B cell (primary cell): ENCODE data around the gene NELL2. TPM values are rescaled to one million over a fixed set of nuclear protein-coding genes. Genes with fewer than 3 reads are reported as not detected.

ENCODE experiments used
- ATAC-seq: fragments of 200-7000 bp; cut with Tn5 transposase; one replicate; pipeline ENCODE4 v1.10.0; 2021; ENCODE audit warnings: low read depth, mild to moderate bottlenecking, moderate number of reproducible peaks, moderate library complexity
- CTCF ChIA-PET: fragments of 350-600 bp; sonication (Branson Sonifier 250); formaldehyde crosslinking; loops from one replicate; lab custom pipeline; 2021; ENCODE audit warnings: antibody characterized with exemption, inconsistent platforms; lab: Charles Lee
- POLR2A ChIA-PET: fragments of 350-600 bp; sonication (Branson Sonifier 250); formaldehyde crosslinking; loops from one replicate; lab custom pipeline; 2021; ENCODE audit warnings: antibody characterized with exemption; lab: Charles Lee
- DNase-seq: peaks from one replicate; pipeline ENCODE4 v3.0.0; 2013
- H2AFZ ChIP-seq: 2 replicates; pipeline ENCODE4 v1.6.1; 2012; ENCODE audit warnings: mild to moderate bottlenecking, low read depth, low read length; ENCODE audit not compliant: insufficient read depth, poor library complexity, severe bottlenecking
- H3K27ac ChIP-seq, 2 donors: 1 replicate in 1 of 2; 2 replicates in 1 of 2; pipeline ENCODE4 v1.5.1; 2012 to 2013; ENCODE audit warnings: low read length in 2 of 2, mild to moderate bottlenecking in 2 of 2, moderate library complexity in 1 of 2
- H3K27me3 ChIP-seq, 4 experiments: fragments of 200-600 bp in 1 of 4; sonication (generic) in 1 of 4; replicated peaks in 1 of 4; 1 replicate in 2 of 4; 2 replicates in 2 of 4; pipeline versions ENCODE4 v1.6.1 to v1.7.0; 2013 to 2016; ENCODE audit warnings: low read length in 3 of 4, mild to moderate bottlenecking in 2 of 4, mixed read lengths in 1 of 4, moderate library complexity in 1 of 4; ENCODE audit not compliant: insufficient read depth in 4 of 4, control insufficient read depth in 3 of 4; ENCODE audit errors: control extremely low read depth in 1 of 4
- H3K36me3 ChIP-seq, 2 experiments: replicated peaks in 1 of 2; 1 replicate in 1 of 2; 2 replicates in 1 of 2; pipeline versions ENCODE4 v1.6.1 to v1.7.1; 2013; ENCODE audit warnings: low read length in 1 of 2; ENCODE audit not compliant: insufficient read depth in 2 of 2, control insufficient read depth in 1 of 2; ENCODE audit errors: control extremely low read depth in 1 of 2, extremely low read depth in 1 of 2
- H3K4me1 ChIP-seq, 2 donors: fragments of 200-600 bp in 1 of 2; sonication (generic) in 1 of 2; 1 replicate in 1 of 2; 2 replicates in 1 of 2; pipeline versions ENCODE4 v1.5.1 to v1.6.1; 2013 to 2017; ENCODE audit warnings: low read length in 2 of 2; ENCODE audit not compliant: control insufficient read depth in 2 of 2, insufficient read depth in 2 of 2
- H3K4me2 ChIP-seq: replicated peaks from 2 replicates; pipeline ENCODE3; 2012; ENCODE audit warnings: mild to moderate bottlenecking, low read depth, low read length; ENCODE audit not compliant: poor library complexity, severe bottlenecking
- H3K4me3 ChIP-seq, 5 experiments: fragments of 200-600 bp in 1 of 5; sonication (generic) in 1 of 5; 1 replicate in 3 of 5; 2 replicates in 2 of 5; pipeline versions ENCODE4 v1.5.1 to v1.7.0; 2011 to 2016; ENCODE audit warnings: low read length in 4 of 5, mild to moderate bottlenecking in 4 of 5, low read depth in 2 of 5, control low read depth in 1 of 5, moderate library complexity in 1 of 5; ENCODE audit not compliant: insufficient read depth in 1 of 5; ENCODE audit errors: control extremely low read depth in 1 of 5, extremely low read depth in 1 of 5
- H3K79me2 ChIP-seq: fragments of 200-600 bp; sonication (generic); one replicate; pipeline ENCODE4 v1.6.0; 2016; ENCODE audit warnings: low read length; ENCODE audit not compliant: control insufficient read depth, insufficient read depth
- H3K9ac ChIP-seq: fragments of 200-600 bp; sonication (generic); 2 replicates; pipeline ENCODE4 v1.6.1; 2017; ENCODE audit warnings: mild to moderate bottlenecking, low read length, moderate library complexity
- H3K9me3 ChIP-seq, 3 donors: one replicate each; pipeline versions ENCODE4 v1.6.1 to v1.7.1; 2013; ENCODE audit warnings: low read length in 2 of 3; ENCODE audit not compliant: control insufficient read depth in 2 of 3, insufficient read depth in 1 of 3; ENCODE audit errors: control extremely low read depth in 1 of 3
- H4K20me1 ChIP-seq: 2 replicates; pipeline ENCODE4 v1.6.0; 2012; ENCODE audit warnings: mild to moderate bottlenecking, low read length; ENCODE audit not compliant: insufficient read depth, control insufficient read depth, poor library complexity, severe bottlenecking
- H3K27ac Mint-ChIP-seq: one replicate; pipeline ENCODE4 v1.8.0; 2021; ENCODE audit warnings: mixed read lengths
- H3K27me3 Mint-ChIP-seq: one replicate; pipeline ENCODE4 v1.8.0; 2021; ENCODE audit warnings: mixed read lengths
- H3K4me1 Mint-ChIP-seq: one replicate; pipeline ENCODE4 v1.8.0; 2021; ENCODE audit warnings: mixed read lengths
- H3K4me3 Mint-ChIP-seq: one replicate; pipeline ENCODE4 v1.8.0; 2021; ENCODE audit warnings: mixed read lengths
- H3K9me3 Mint-ChIP-seq: one replicate; pipeline ENCODE4 v1.8.0; 2022; ENCODE audit warnings: mixed read lengths; ENCODE audit not compliant: insufficient read depth
- CTCF ChIP-seq: fragments of 200-600 bp; IDR thresholded peaks from one replicate; pipeline ENCODE4 v1.8.0; 2022; ENCODE audit warnings: antibody characterized with exemption, mild to moderate bottlenecking
- EZH2 ChIP-seq: IDR thresholded peaks from 2 replicates; pipeline ENCODE4 v1.6.1; 2012; ENCODE audit warnings: borderline replicate concordance, low read depth, mild to moderate bottlenecking, moderate library complexity, low read length; ENCODE audit not compliant: insufficient read depth, poor library complexity, severe bottlenecking
- WGBS: methylation state at CpG from one replicate; pipeline ENCODE4 v1.1.5; 2013; ENCODE audit warnings: missing lambda C conversion rate; ENCODE audit not compliant: insufficient coverage; 5-methylcytosine and 5-hydroxymethylcytosine counted together
- intact Hi-C: fragments of 100-400 bp; cut with micrococcal nuclease; formaldehyde crosslinking; loops from one replicate; pipeline ENCODE4 v1.10.0; 2022
- polyA plus RNA-seq: library from polyadenylated mRNA; depleted of rRNA; stranded (reverse); fragments of >200 nt; gene quantifications from 2 replicates; pipeline ENCODE4 v1.2.3, GENCODE V29; 2012
- total RNA-seq, 2 donors: library from RNA; stranded (reverse); fragments of 120-200 nt in 1 of 2; gene quantifications; 1 replicate in 1 of 2; 2 replicates in 1 of 2; pipeline versions ENCODE4 v1.2.3 to v1.2.4, GENCODE V29; 2013 to 2022

NELL2 gene
- total and polyA plus RNA-seq, 2 donors (not counting 1 experiment from before 2014, with no cell fraction given), result 0.22 TPM; not detected in 1

GRCh38 chr12:44847888-44848702 lies 28.0 kb downstream of the NELL2 start:
- CTCF ChIA-PET, result no interaction called here
- H3K9me3 ChIP-seq, result peaks cover 0 to 1% (median 0%) of the 10 kb centered on the region in 3 donors
- POLR2A ChIA-PET, result no interaction called here
- H3K27ac Mint-ChIP-seq, result peak overlapping the region; percentile 92
- peak; percentile 43 for DNase-seq
- H3K4me2 ChIP-seq, result peak overlapping the region; percentile 29
- H3K4me1 ChIP-seq, result peaks cover 10 to 19% of the 10 kb centered on the region in 2 donors
- no peaks in the 10 kb centered on the region for H3K79me2 ChIP-seq
- no peaks in the 10 kb centered on the region for H4K20me1 ChIP-seq
- peak overlapping the region; percentile 30 to 46 for H3K27ac ChIP-seq
- no peaks in the 10 kb centered on the region for H3K36me3 ChIP-seq
- no peaks in the 10 kb centered on the region for H3K9me3 Mint-ChIP-seq
- WGBS, result 27% methylated on average over 3 of the region's 6 CpGs
- peak overlapping the region in 1 of 5 experiments; percentile 11 for H3K4me3 ChIP-seq
- peaks cover 5% of the 10 kb centered on the region for H3K27me3 Mint-ChIP-seq
- no peak for TF ChIP-seq EZH2
- TF ChIP-seq CTCF, result no peak
- intact Hi-C loops, result no loop called here
- H3K4me3 Mint-ChIP-seq, result peak overlapping the region; percentile 70
- H3K27me3 ChIP-seq, result no peaks in the 10 kb centered on the region
- no peak overlapping the region for H3K9ac ChIP-seq
- peak; percentile 64 for ATAC-seq
- H3K4me1 Mint-ChIP-seq, result peaks cover 18% of the 10 kb centered on the region
- H2AFZ ChIP-seq, result no peak overlapping the region

DNA sequence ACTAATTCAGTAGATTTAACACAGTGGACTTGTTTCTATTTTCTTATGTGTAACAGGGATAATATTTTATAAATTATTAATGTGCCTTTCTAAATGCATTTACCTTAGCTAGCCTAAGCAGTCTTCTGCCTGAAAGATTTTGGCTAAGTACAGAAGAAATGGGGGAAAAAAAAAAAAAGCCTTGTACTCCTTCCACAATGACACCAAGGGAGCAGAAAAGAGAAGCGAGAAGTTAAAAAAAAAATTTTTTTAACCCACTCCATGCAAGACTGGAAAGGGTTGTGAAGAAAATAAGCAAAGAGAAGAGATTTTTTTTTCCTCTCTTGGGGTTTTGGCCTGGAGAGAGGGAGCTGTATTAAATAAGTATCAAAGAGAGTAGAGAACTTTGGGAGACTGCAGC lies 28.7 kb downstream of the NELL2 start:
- H3K27me3 ChIP-seq, result no peaks in the 10 kb centered on the region
- no peaks in the 10 kb centered on the region for H4K20me1 ChIP-seq
- Mint-ChIP-seq H3K27me3 (peaks cover 4% of the 10 kb centered on the region), H3K27ac (peak overlapping the region; percentile 92), H3K4me1 (peaks cover 18% of the 10 kb centered on the region), H3K4me3 (peak overlapping the region; percentile 70), H3K9me3 (no peaks in the 10 kb centered on the region)
- no CpG with 5 or more reads among the region's 1 CpG for WGBS
- peak overlapping the region; percentile 29 for H3K4me2 ChIP-seq
- peak overlapping the region in 1 of 5 experiments; percentile 11 for H3K4me3 ChIP-seq
- ChIA-PET CTCF (no interaction called here), POLR2A (no interaction called here)
- H3K27ac ChIP-seq, result no peak overlapping the region
- no peaks in the 10 kb centered on the region for H3K36me3 ChIP-seq
- TF ChIP-seq EZH2 (no peak), CTCF (no peak)
- intact Hi-C loops, result no loop called here
- H3K4me1 ChIP-seq, result peaks cover 10 to 19% of the 10 kb centered on the region in 2 donors
- peak; percentile 9 for DNase-seq
- no peaks in the 10 kb centered on the region for H3K79me2 ChIP-seq
- no peak overlapping the region for H2AFZ ChIP-seq
- peak; percentile 42 for ATAC-seq
- peaks cover 0 to 1% (median 0%) of the 10 kb centered on the region in 3 donors for H3K9me3 ChIP-seq
- H3K9ac ChIP-seq, result no peak overlapping the region
